NCI-H146 treated with DMSO at 0.1 percent for 48 hours (cell line): ENCODE results near the gene PAPPA2.

Experiments used
- DNase-seq: peaks from one replicate; lab custom pipeline; 2025; ENCODE audit not compliant: unreplicated experiment; lab: John Stamatoyannopoulos, UW

The PAPPA2 gene

GRCh38 chr1:176499671-176500070 is 36.7 kb downstream of the PAPPA2 start:
- DNase-seq: no peak

- DNase-seq: no peak
Observed at GRCh38 chr1:176501599-176501998, 38.6 kb downstream of the PAPPA2 start.

- DNase-seq: no peak
Observed at GRCh38 chr1:176504848-176505553, 42.0 kb downstream of the PAPPA2 start.

- DNase-seq: no peak
Observed at GRCh38 chr1:176512966-176513365, 50.0 kb downstream of the PAPPA2 start.

GRCh38 chr1:176515310-176515709 is 52.3 kb downstream of the PAPPA2 start:
- DNase-seq: no peak

GRCh38 chr1:176517484-176517883 is 54.5 kb downstream of the PAPPA2 start:
- no peak for DNase-seq

GRCh38 chr1:176521211-176521610 is 58.2 kb downstream of the PAPPA2 start:
- no peak for DNase-seq

- no peak for DNase-seq
Observed at GRCh38 chr1:176522310-176522845, 59.4 kb downstream of the PAPPA2 start.

GRCh38 chr1:176529395-176530090 is 66.6 kb downstream of the PAPPA2 start:
- no peak for DNase-seq

- no peak for DNase-seq
Observed at GRCh38 chr1:176531036-176531435, 68.1 kb downstream of the PAPPA2 start.

GRCh38 chr1:176531921-176532897 is 69.2 kb downstream of the PAPPA2 start:
- no peak for DNase-seq

GRCh38 chr1:176533020-176533419 is 70.0 kb downstream of the PAPPA2 start:
- no peak for DNase-seq

- no peak for DNase-seq
Observed at GRCh38 chr1:176536588-176536987, 73.6 kb downstream of the PAPPA2 start.

GRCh38 chr1:176539018-176539417 is 76.0 kb downstream of the PAPPA2 start:
- no peak for DNase-seq

- DNase-seq: no peak
Observed at GRCh38 chr1:176540428-176540827, 77.5 kb downstream of the PAPPA2 start.

GRCh38 chr1:176541663-176542062 is 78.7 kb downstream of the PAPPA2 start:
- no peak for DNase-seq

- no peak for DNase-seq
Observed at GRCh38 chr1:176542352-176542751, 79.4 kb downstream of the PAPPA2 start.

- DNase-seq: no peak
Observed at GRCh38 chr1:176543360-176544129, 80.6 kb downstream of the PAPPA2 start.

- DNase-seq: no peak
Observed at GRCh38 chr1:176545034-176545639, 82.2 kb downstream of the PAPPA2 start.

GRCh38 chr1:176546825-176547224 is 83.8 kb downstream of the PAPPA2 start:
- DNase-seq: no peak
